Natural killer cell (primary cell): Measurements from ENCODE around the gene RAB33B. TPM values are rescaled to one million over a fixed set of nuclear protein-coding genes. Genes with fewer than 3 reads are reported as not detected.

ENCODE experiments used
- ATAC-seq, 3 donors: fragments of 150-1000 bp in 2 of 3; fragments of 200-7000 bp in 1 of 3; cut with Tn5 transposase; 1 replicate in 1 of 3; 2 replicates in 2 of 3; pipeline ENCODE4 v1.10.0; 2021; ENCODE audit warnings: mild to moderate bottlenecking in 2 of 3, moderate library complexity in 2 of 3
- DNase-seq, 2 donors: peaks; one replicate each; pipeline versions ENCODE4 v3.0.0 to v3.0.0-alpha.2; 2013 to 2021; ENCODE audit warnings: mixed read lengths in 1 of 2
- H3K27ac ChIP-seq: one replicate; pipeline ENCODE4 v1.5.1; 2013; ENCODE audit warnings: mild to moderate bottlenecking, low read length
- H3K27me3 ChIP-seq: one replicate; pipeline ENCODE4 v1.6.1; 2013; ENCODE audit warnings: low read length; ENCODE audit not compliant: control insufficient read depth, insufficient read depth
- H3K36me3 ChIP-seq: one replicate; pipeline ENCODE4 v1.6.1; 2013; ENCODE audit warnings: low read length; ENCODE audit not compliant: control insufficient read depth, insufficient read depth
- H3K4me1 ChIP-seq: one replicate; pipeline ENCODE4 v1.6.1; 2013; ENCODE audit warnings: low read length; ENCODE audit not compliant: control insufficient read depth, insufficient read depth
- H3K4me3 ChIP-seq: one replicate; pipeline ENCODE4 v1.5.1; 2013; ENCODE audit warnings: low read length
- H3K9me3 ChIP-seq: one replicate; pipeline ENCODE4 v1.6.1; 2013; ENCODE audit warnings: low read length; ENCODE audit not compliant: control insufficient read depth, insufficient read depth
- H3K27ac Mint-ChIP-seq, 2 donors: one replicate each; pipeline ENCODE4 v1.8.0; 2022; ENCODE audit warnings: mild to moderate bottlenecking in 2 of 2, mixed read lengths in 2 of 2, moderate library complexity in 1 of 2
- H3K27me3 Mint-ChIP-seq, 2 donors: one replicate each; pipeline ENCODE4 v1.8.0; 2022; ENCODE audit warnings: low read depth in 2 of 2, mixed read lengths in 2 of 2
- H3K36me3 Mint-ChIP-seq: one replicate; pipeline ENCODE4 v1.8.0; 2022; ENCODE audit warnings: mixed read lengths
- H3K4me1 Mint-ChIP-seq, 2 donors: one replicate each; pipeline ENCODE4 v1.8.0; 2022; ENCODE audit warnings: mixed read lengths in 2 of 2
- H3K4me3 Mint-ChIP-seq: one replicate; pipeline ENCODE4 v1.8.0; 2022; ENCODE audit warnings: mild to moderate bottlenecking, moderate library complexity, mixed read lengths
- H3K9me3 Mint-ChIP-seq, 2 donors: one replicate each; pipeline ENCODE4 v1.8.0; 2022; ENCODE audit warnings: mixed read lengths in 2 of 2
- CTCF ChIP-seq: fragments of 200-600 bp; IDR thresholded peaks from one replicate; pipeline ENCODE4 v1.8.0; 2022; ENCODE audit warnings: antibody characterized with exemption
- WGBS: methylation state at CpG from one replicate; pipeline ENCODE4 v1.1.7; 2013; ENCODE audit warnings: missing lambda C conversion rate; ENCODE audit not compliant: insufficient coverage; 5-methylcytosine and 5-hydroxymethylcytosine counted together
- intact Hi-C: fragments of 100-400 bp; cut with micrococcal nuclease; formaldehyde crosslinking; loops from one replicate; pipeline ENCODE4 v1.14.2; 2022
- total RNA-seq, 4 donors: library from RNA; stranded (reverse); fragments of 120-200 nt in 1 of 4; gene quantifications; one replicate each; pipeline versions ENCODE4 v1.2.3 to v1.2.4, GENCODE V29; 2013 to 2022

RAB33B gene
- total RNA-seq, 3 donors from 2014 or later (not counting 1 experiment from before 2014, with no cell fraction given), result 7.8 to 12.9 (median 10.5) TPM

GRCh38 chr4:139455126-139455538 is 1.2 kb downstream of the RAB33B start:
- no peak for TF ChIP-seq CTCF

GRCh38 chr4:139457318-139457717 is 3.4 kb downstream of the RAB33B start:
- Histone ChIP-seq H3K27ac (no peak overlapping the region), H3K9me3 (no peaks in the 10 kb centered on the region), H3K27me3 (no peaks in the 10 kb centered on the region), H3K4me3 (no peak overlapping the region), H3K4me1 (peaks cover 20% of the 10 kb centered on the region), H3K36me3 (no peaks in the 10 kb centered on the region)
- DNase-seq, result no peak
- TF ChIP-seq CTCF, result no peak
- Mint-ChIP-seq H3K27me3 (no peaks in the 10 kb centered on the region), H3K4me3 (no peak overlapping the region), H3K36me3 (no peaks in the 10 kb centered on the region), H3K9me3 (no peaks in the 10 kb centered on the region), H3K4me1 (peaks cover 68 to 80% of the 10 kb centered on the region in 2 donors), H3K27ac (no peak overlapping the region)
- intact Hi-C loops, result no loop called here
- 96% methylated on average over 3 of the region's 4 CpGs for WGBS
- ATAC-seq, result no peak

More at GRCh38 chr4:139455126-139455538, 1.2 kb downstream of the RAB33B start:
- no peak overlapping the region for H3K4me3 ChIP-seq
- no peaks in the 10 kb centered on the region for H3K9me3 ChIP-seq
- DNase-seq (peak in 1 of 2 donors; percentile 10), ATAC-seq (no peak)
- H3K4me1 Mint-ChIP-seq, result peaks cover 70 to 72% of the 10 kb centered on the region in 2 donors
- H3K4me1 ChIP-seq, result peaks cover 20% of the 10 kb centered on the region
- H3K4me3 Mint-ChIP-seq, result peak overlapping the region; percentile 99
- WGBS, result no CpG with 5 or more reads among the region's 6 CpGs
- no peaks in the 10 kb centered on the region for H3K9me3 Mint-ChIP-seq
- H3K27me3 Mint-ChIP-seq, result no peaks in the 10 kb centered on the region
- H3K27ac ChIP-seq, result no peak overlapping the region
- H3K27me3 ChIP-seq, result no peaks in the 10 kb centered on the region
- intact Hi-C loops, result no loop called here
- no peaks in the 10 kb centered on the region for H3K36me3 Mint-ChIP-seq
- peak overlapping the region; percentile 99 for H3K27ac Mint-ChIP-seq
- H3K36me3 ChIP-seq, result no peaks in the 10 kb centered on the region

GRCh38 chr4:139458543-139458942 is 4.6 kb downstream of the RAB33B start:
- DNase-seq, result no peak
- TF ChIP-seq CTCF, result no peak
- Histone ChIP-seq H3K4me3 (no peak overlapping the region), H3K9me3 (no peaks in the 10 kb centered on the region), H3K4me1 (peaks cover 12% of the 10 kb centered on the region), H3K27me3 (no peaks in the 10 kb centered on the region), H3K36me3 (peaks cover 2% of the 10 kb centered on the region), H3K27ac (no peak overlapping the region)
- H3K4me3 Mint-ChIP-seq, result no peak overlapping the region
- intact Hi-C loops, result no loop called here
- ATAC-seq, result no peak
- WGBS, result 100% methylated on average over 1 of the region's 1 CpG
- H3K27me3 Mint-ChIP-seq, result no peaks in the 10 kb centered on the region
- H3K9me3 Mint-ChIP-seq, result no peaks in the 10 kb centered on the region
- peaks cover 56 to 71% of the 10 kb centered on the region in 2 donors for H3K4me1 Mint-ChIP-seq
- H3K36me3 Mint-ChIP-seq, result no peaks in the 10 kb centered on the region
- H3K27ac Mint-ChIP-seq, result peak overlapping the region in 1 of 2 donors; percentile 39

DNA sequence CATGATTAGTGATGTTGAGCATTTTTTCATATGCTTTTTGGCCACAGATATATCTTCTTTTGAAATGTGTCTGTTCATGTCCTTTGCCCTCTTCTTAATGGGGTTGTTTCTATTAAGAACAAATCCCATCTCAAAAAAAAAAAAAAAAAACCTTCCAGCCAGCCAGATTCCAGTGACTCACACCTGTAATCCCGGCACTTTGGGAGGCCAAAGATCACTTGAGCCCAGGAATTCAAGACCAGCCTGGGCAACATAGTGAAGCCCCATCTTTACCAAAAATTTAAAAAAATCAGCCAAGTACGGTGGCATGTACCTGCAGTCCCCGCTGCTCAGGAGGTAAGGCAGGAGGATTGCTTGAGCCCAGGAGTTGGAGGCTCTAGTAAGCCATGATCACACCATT is 5.1 kb downstream of the RAB33B start:
- ATAC-seq, result no peak
- WGBS, result 95% methylated on average over 3 of the region's 3 CpGs
- no peaks in the 10 kb centered on the region for H3K9me3 Mint-ChIP-seq
- no peaks in the 10 kb centered on the region for H3K27me3 ChIP-seq
- intact Hi-C loops, result no loop called here
- no peak overlapping the region for H3K27ac Mint-ChIP-seq
- H3K4me3 Mint-ChIP-seq, result no peak overlapping the region
- no peak overlapping the region for H3K27ac ChIP-seq
- H3K9me3 ChIP-seq, result no peaks in the 10 kb centered on the region
- H3K36me3 ChIP-seq, result peaks cover 2% of the 10 kb centered on the region
- peaks cover 12% of the 10 kb centered on the region for H3K4me1 ChIP-seq
- no peak for DNase-seq
- no peak overlapping the region for H3K4me3 ChIP-seq
- TF ChIP-seq CTCF, result no peak
- no peaks in the 10 kb centered on the region for H3K27me3 Mint-ChIP-seq
- no peaks in the 10 kb centered on the region for H3K36me3 Mint-ChIP-seq
- H3K4me1 Mint-ChIP-seq, result peaks cover 53 to 73% of the 10 kb centered on the region in 2 donors
